Esophagus muscularis mucosa (tissue), 4 donors: ENCODE data around the gene PGA3. TPM values are rescaled to one million over a fixed set of nuclear protein-coding genes. Genes with fewer than 3 reads are reported as not detected.
"Not testable (repeated sequence)": the region's sequence is repeated elsewhere in the genome, so short reads cannot be mapped to it uniquely, and the experiment has no call there.

Source experiments
- DNase-seq: peaks from one replicate; pipeline ENCODE4 v3.0.0-alpha.2; 2017; ENCODE audit errors: extremely low spot score
- H3K27ac ChIP-seq, 4 donors: fragments of 200-600 bp; sonication (generic); replicated peaks in 1 of 4; 1 replicate in 3 of 4; 2 replicates in 1 of 4; pipeline ENCODE4 v1.5.1; 2016 to 2019; ENCODE audit warnings: mild to moderate bottlenecking in 1 of 4
- H3K27me3 ChIP-seq, 4 donors: fragments of 200-600 bp; sonication (generic); one replicate each; pipeline versions ENCODE4 v1.5.1 to v1.6.0; 2016 to 2019
- H3K36me3 ChIP-seq, 4 donors: fragments of 200-600 bp; sonication (generic); one replicate each; pipeline ENCODE4 v1.5.1; 2016 to 2019
- H3K4me1 ChIP-seq, 4 donors: fragments of 200-600 bp; sonication (generic); one replicate each; pipeline ENCODE4 v1.5.1; 2016 to 2019
- H3K4me3 ChIP-seq, 4 donors: fragments of 200-600 bp; sonication (generic); 1 replicate in 2 of 4; 2 replicates in 2 of 4; pipeline ENCODE4 v1.5.1; 2016 to 2019; ENCODE audit warnings: mild to moderate bottlenecking in 4 of 4, moderate library complexity in 1 of 4
- H3K9me3 ChIP-seq, 4 donors: fragments of 200-600 bp; sonication (generic); 1 replicate in 3 of 4; 2 replicates in 1 of 4; pipeline ENCODE4 v1.5.1; 2016 to 2019
- WGBS: methylation state at CpG from one replicate; pipeline ENCODE4 v1.1.5; 2018; 5-methylcytosine and 5-hydroxymethylcytosine counted together
- intact Hi-C: fragments of 100-400 bp; cut with DNase I; formaldehyde crosslinking; loops from one replicate; pipeline ENCODE4 v1.15.1; 2023
- total RNA-seq, 4 donors: library from RNA; depleted of rRNA; stranded (reverse); fragments of >200 nt; gene quantifications; one replicate each; pipeline versions ENCODE4 v1.1.0 to v1.2.1, GENCODE V29; 2016

The PGA3 gene
- total RNA-seq, 4 donors from 2014 or later = 0.33 TPM; not detected in 3

- not testable (repeated sequence) for H3K9me3 ChIP-seq, H3K4me1 ChIP-seq
Measured at GRCh38 chr11:61211327-61211952, 8.1 kb downstream of the PGA3 start.

DNA sequence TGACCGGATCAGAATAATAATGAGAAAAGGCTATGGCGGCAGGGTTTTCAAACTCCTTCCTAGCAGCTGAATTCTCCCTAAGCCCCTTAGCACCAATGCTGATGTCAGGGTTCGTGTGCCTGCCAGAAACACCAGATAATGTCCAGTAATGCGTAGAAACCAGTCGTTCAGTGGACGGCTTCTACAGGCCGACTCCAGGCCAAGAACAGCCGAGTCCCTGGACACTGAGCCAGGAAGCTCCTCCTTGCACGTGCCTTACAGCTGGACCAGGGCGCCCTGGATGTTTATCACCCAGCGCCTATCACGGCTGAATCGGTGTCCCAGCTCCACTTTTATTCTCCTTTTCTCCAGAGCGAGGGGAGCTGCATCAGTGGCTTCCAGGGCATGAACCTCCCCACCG is 8.9 kb downstream of the PGA3 start:
- H3K4me1 ChIP-seq, H3K27ac ChIP-seq, H3K27me3 ChIP-seq, H3K36me3 ChIP-seq, DNase-seq, H3K9me3 ChIP-seq, intact Hi-C loops, H3K4me3 ChIP-seq: not testable (repeated sequence)
- WGBS = no CpG with 5 or more reads among the region's 15 CpGs

More at GRCh38 chr11:61211327-61211952, 8.1 kb downstream of the PGA3 start:
- intact Hi-C loops, H3K27ac ChIP-seq, H3K36me3 ChIP-seq, H3K27me3 ChIP-seq, DNase-seq, H3K4me3 ChIP-seq: not testable (repeated sequence)
- WGBS = 76% methylated on average over 7 of the region's 10 CpGs

GRCh38 chr11:61213711-61214324 is 10.5 kb downstream of the PGA3 start:
- no CpG with 5 or more reads among the region's 3 CpGs for WGBS
- DNase-seq, H3K4me1 ChIP-seq, H3K4me3 ChIP-seq, H3K27me3 ChIP-seq, H3K9me3 ChIP-seq, intact Hi-C loops, H3K36me3 ChIP-seq, H3K27ac ChIP-seq: not testable (repeated sequence)

GRCh38 chr11:61218306-61218705 is 15.0 kb downstream of the PGA3 start:
- H3K27me3 ChIP-seq, intact Hi-C loops, H3K4me3 ChIP-seq, H3K4me1 ChIP-seq, H3K9me3 ChIP-seq, H3K27ac ChIP-seq, DNase-seq, H3K36me3 ChIP-seq: not testable (repeated sequence)
- WGBS = no CpG with 5 or more reads among the region's 4 CpGs

- 87% methylated on average over 5 of the region's 5 CpGs for WGBS
- H3K27me3 ChIP-seq, H3K4me3 ChIP-seq, intact Hi-C loops, H3K27ac ChIP-seq, H3K36me3 ChIP-seq, H3K9me3 ChIP-seq, H3K4me1 ChIP-seq, DNase-seq: not testable (repeated sequence)
Measured at GRCh38 chr11:61219016-61219415, 15.7 kb downstream of the PGA3 start.

- H3K27me3 ChIP-seq, H3K4me3 ChIP-seq, H3K27ac ChIP-seq, H3K36me3 ChIP-seq, intact Hi-C loops, H3K4me1 ChIP-seq, DNase-seq, H3K9me3 ChIP-seq: not testable (repeated sequence)
- no CpG with 5 or more reads among the region's 8 CpGs for whole genome bisulfite sequencing
Measured at GRCh38 chr11:61222047-61222446, 18.7 kb downstream of the PGA3 start, which contains the start of gene PGA4. TSS of gene PGA4 (plus strand) at chr11:61222347. CDS start at chr11:61222401, 54 bp downstream.

- H3K27ac ChIP-seq, DNase-seq, H3K4me3 ChIP-seq, H3K27me3 ChIP-seq, H3K36me3 ChIP-seq, H3K4me1 ChIP-seq, H3K9me3 ChIP-seq, intact Hi-C loops: not testable (repeated sequence)
- WGBS = no CpG with 5 or more reads among the region's 5 CpGs
Measured at GRCh38 chr11:61222692-61223091, 19.4 kb downstream of the PGA3 start.

- DNase-seq, H3K27me3 ChIP-seq, H3K4me3 ChIP-seq, intact Hi-C loops, H3K36me3 ChIP-seq, H3K4me1 ChIP-seq, H3K27ac ChIP-seq, H3K9me3 ChIP-seq: not testable (repeated sequence)
- no CpG with 5 or more reads among the region's 10 CpGs for whole genome bisulfite sequencing
Measured at GRCh38 chr11:61226457-61227137, 23.3 kb downstream of the PGA3 start.

DNA sequence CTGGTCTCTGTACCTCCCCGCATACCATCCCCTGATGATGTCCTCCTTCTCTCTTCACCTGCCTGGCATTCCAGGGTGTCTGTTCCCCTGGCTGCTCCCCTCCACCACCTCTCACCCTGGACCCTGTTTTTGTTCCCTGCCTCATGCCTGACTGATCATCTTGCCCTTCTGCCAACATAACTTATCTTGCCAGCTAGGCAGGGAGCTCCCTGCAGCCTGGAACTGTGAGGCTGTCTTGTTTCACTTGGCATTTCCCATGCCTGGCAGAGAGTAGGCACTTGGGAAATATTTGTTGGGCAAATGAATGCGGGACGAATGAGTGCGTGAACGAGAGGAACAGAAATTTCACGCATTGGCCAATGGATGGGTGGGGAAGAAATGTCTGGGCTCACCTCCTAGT is 26.1 kb downstream of the PGA3 start:
- H3K9me3 ChIP-seq, DNase-seq, H3K27me3 ChIP-seq, intact Hi-C loops, H3K4me3 ChIP-seq, H3K27ac ChIP-seq, H3K36me3 ChIP-seq, H3K4me1 ChIP-seq: not testable (repeated sequence)
- no CpG with 5 or more reads among the region's 6 CpGs for WGBS

DNA sequence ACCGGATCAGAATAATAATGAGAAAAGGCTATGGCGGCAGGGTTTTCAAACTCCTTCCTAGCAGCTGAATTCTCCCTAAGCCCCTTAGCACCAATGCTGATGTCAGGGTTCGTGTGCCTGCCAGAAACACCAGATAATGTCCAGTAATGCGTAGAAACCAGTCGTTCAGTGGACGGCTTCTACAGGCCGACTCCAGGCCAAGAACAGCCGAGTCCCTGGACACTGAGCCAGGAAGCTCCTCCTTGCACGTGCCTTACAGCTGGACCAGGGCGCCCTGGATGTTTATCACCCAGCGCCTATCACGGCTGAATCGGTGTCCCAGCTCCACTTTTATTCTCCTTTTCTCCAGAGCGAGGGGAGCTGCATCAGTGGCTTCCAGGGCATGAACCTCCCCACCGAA is 27.7 kb downstream of the PGA3 start:
- H3K4me3 ChIP-seq, H3K27me3 ChIP-seq, DNase-seq, H3K27ac ChIP-seq, H3K36me3 ChIP-seq, H3K4me1 ChIP-seq, H3K9me3 ChIP-seq, intact Hi-C loops: not testable (repeated sequence)
- WGBS = no CpG with 5 or more reads among the region's 15 CpGs

GRCh38 chr11:61231585-61231984 is 28.3 kb downstream of the PGA3 start:
- H3K27me3 ChIP-seq, H3K4me1 ChIP-seq, DNase-seq, H3K9me3 ChIP-seq, H3K36me3 ChIP-seq, H3K27ac ChIP-seq, intact Hi-C loops, H3K4me3 ChIP-seq: not testable (repeated sequence)
- no CpG with 5 or more reads among the region's 5 CpGs for WGBS

DNA sequence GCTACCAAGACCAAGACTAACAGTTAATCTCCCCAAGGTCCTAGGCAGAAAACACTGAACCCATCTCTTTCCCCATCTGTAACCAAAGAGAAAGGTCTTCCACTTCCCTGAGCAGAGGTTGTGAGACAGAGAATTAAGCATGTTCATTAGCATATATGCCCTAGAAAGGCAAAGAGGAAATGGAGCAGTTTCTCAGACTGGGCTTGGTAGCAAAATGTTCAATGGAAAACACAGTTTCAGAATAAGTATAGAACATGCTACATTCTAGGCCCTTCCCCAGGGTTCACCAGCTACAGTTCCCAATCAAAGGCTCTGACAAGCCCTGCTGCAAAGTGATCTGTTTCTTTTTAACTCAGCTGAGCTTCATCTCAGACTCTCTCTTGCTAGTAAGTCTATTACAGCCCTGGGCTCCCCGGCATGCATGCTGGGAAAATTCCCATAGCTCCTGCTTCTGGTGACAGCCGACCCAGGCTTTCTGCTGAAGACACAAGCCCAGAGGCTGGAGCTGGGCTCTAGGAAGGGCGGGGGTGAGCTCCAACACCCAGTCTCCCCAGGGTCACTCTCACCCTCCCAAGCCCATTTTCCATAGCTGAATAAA is 29.3 kb downstream of the PGA3 start:
- H3K4me1 ChIP-seq, H3K27ac ChIP-seq, H3K36me3 ChIP-seq, H3K27me3 ChIP-seq, H3K9me3 ChIP-seq, H3K4me3 ChIP-seq, DNase-seq, intact Hi-C loops: not testable (repeated sequence)
- no CpG with 5 or more reads among the region's 3 CpGs for WGBS
